K562 (cell line): ENCODE data around the gene TUBGCP6.

ENCODE experiments used
- CBX2 ChIP-seq: fragments of 200-600 bp; sonication (generic); IDR thresholded peaks from one replicate; pipeline ENCODE4 v1.6.1; 2012; ENCODE audit warnings: mild to moderate bottlenecking, low read length, inconsistent platforms; ENCODE audit not compliant: insufficient read depth, poor library complexity, severe bottlenecking
- FOXK2 ChIP-seq, 2 experiments: fragments of 450-650 bp; IDR thresholded peaks in 1 of 2; conservative IDR thresholded peaks in 1 of 2; 2 replicates each; pipeline ENCODE4 v1.6.1; 2016; ENCODE audit warnings: low read depth in 2 of 2, mild to moderate bottlenecking in 1 of 2
- HDAC2 ChIP-seq: fragments of 450-650 bp; IDR thresholded peaks from 2 replicates; pipeline ENCODE4 v1.6.1; 2016; ENCODE audit warnings: mild to moderate bottlenecking
- JUN ChIP-seq, 2 experiments: sonication (generic) in 1 of 2; formaldehyde crosslinking in 1 of 2; IDR thresholded peaks; 2 replicates each; pipeline versions ENCODE4 v1.6.1 to v1.8.0; 2012 to 2022; ENCODE audit warnings: borderline replicate concordance in 2 of 2, mild to moderate bottlenecking in 2 of 2, improper control_type of control experiment in 1 of 2, low read depth in 1 of 2, low read length in 1 of 2, missing genetic modification reagents in 1 of 2
- JUNB ChIP-seq: fragments of 450-650 bp; formaldehyde crosslinking; conservative IDR thresholded peaks from 2 replicates; pipeline ENCODE4 v1.4.0; 2020; ENCODE audit warnings: mild to moderate bottlenecking
- JUND ChIP-seq, 2 experiments: IDR thresholded peaks; 2 replicates in 1 of 2; 3 replicates in 1 of 2; pipeline ENCODE4 v1.6.1; 2011; ENCODE audit warnings: borderline replicate concordance in 2 of 2, low read depth in 2 of 2, low read length in 2 of 2, improper control_type of control experiment in 1 of 2, missing biosample characterization in 1 of 2, missing genetic modification characterization in 1 of 2, missing genetic modification reagents in 1 of 2
- LARP7 ChIP-seq: fragments of 450-650 bp; IDR thresholded peaks from 2 replicates; pipeline ENCODE4 v1.6.1; 2016
- MAZ ChIP-seq, 2 experiments: fragments of 450-650 bp in 1 of 2; sonication (generic) in 1 of 2; formaldehyde crosslinking; IDR thresholded peaks in 1 of 2; conservative IDR thresholded peaks in 1 of 2; 2 replicates each; pipeline versions ENCODE4 v1.4.0 to v1.5.0; 2020; ENCODE audit warnings: mild to moderate bottlenecking in 1 of 2, missing genetic modification reagents in 1 of 2
- NFXL1 ChIP-seq: fragments of 450-650 bp; formaldehyde crosslinking; IDR thresholded peaks from 2 replicates; pipeline ENCODE4 v1.4.0; 2021; ENCODE audit warnings: mild to moderate bottlenecking
- NR2C2 ChIP-seq, 2 experiments: fragments of 200-800 bp in 1 of 2; sonication (Bioruptor generic) in 1 of 2; sonication (generic) in 1 of 2; formaldehyde crosslinking in 1 of 2; IDR thresholded peaks; 2 replicates each; pipeline versions ENCODE4 v1.6.1 to v1.8.0; 2016 to 2022; ENCODE audit warnings: mild to moderate bottlenecking in 1 of 2, missing compliant biosample characterization in 1 of 2, missing genetic modification characterization in 1 of 2, missing genetic modification reagents in 1 of 2
- PHF20 ChIP-seq: fragments of 450-650 bp; IDR thresholded peaks from 2 replicates; pipeline ENCODE4 v1.6.1; 2018; ENCODE audit not compliant: partially characterized antibody
- SMAD1 ChIP-seq: fragments of 150-350 bp; IDR thresholded peaks from 2 replicates; pipeline ENCODE4 v1.6.1; 2014; ENCODE audit warnings: low read length, low read depth; ENCODE audit not compliant: partially characterized antibody
- TF ChIP-seq, protein P1 (sequence below), 3 experiments: IDR thresholded peaks in 2 of 3; conservative IDR thresholded peaks in 1 of 3; 2 replicates each; pipeline ENCODE4 v1.5.1; 2011 to 2012; ENCODE audit warnings: low read length in 3 of 3, mild to moderate bottlenecking in 3 of 3, control low read depth in 2 of 3, improper control_type of control experiment in 1 of 3, inconsistent platforms in 1 of 3, low read depth in 1 of 3, mixed read lengths in 1 of 3, moderate library complexity in 1 of 3; ENCODE audit not compliant: insufficient read depth in 2 of 3

DNA sequence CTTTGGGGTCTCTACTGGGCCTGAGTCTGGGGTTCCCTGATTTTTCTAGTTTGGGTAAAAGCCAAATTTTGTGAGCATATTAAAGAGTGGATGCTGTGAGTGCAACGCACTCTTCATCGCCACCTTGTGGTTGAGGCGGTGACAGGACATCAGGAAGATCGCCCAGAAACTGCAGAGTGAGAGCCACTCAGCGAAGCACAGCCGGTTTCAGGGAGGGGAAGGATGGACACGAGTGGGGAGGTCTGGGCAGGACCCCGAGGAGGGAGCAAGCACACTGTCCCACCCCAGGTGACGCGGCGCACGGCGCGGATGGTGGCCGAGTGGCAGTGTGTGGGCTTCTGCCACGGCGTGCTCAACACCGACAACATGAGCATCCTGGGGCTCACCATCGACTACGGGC is 34.9 kb downstream of the TUBGCP6 start:
- TF ChIP-seq, protein P1, sequence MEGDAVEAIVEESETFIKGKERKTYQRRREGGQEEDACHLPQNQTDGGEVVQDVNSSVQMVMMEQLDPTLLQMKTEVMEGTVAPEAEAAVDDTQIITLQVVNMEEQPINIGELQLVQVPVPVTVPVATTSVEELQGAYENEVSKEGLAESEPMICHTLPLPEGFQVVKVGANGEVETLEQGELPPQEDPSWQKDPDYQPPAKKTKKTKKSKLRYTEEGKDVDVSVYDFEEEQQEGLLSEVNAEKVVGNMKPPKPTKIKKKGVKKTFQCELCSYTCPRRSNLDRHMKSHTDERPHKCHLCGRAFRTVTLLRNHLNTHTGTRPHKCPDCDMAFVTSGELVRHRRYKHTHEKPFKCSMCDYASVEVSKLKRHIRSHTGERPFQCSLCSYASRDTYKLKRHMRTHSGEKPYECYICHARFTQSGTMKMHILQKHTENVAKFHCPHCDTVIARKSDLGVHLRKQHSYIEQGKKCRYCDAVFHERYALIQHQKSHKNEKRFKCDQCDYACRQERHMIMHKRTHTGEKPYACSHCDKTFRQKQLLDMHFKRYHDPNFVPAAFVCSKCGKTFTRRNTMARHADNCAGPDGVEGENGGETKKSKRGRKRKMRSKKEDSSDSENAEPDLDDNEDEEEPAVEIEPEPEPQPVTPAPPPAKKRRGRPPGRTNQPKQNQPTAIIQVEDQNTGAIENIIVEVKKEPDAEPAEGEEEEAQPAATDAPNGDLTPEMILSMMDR (IDR thresholded peaks at IDR 0.05 in 2 of 3, conservative IDR thresholded peaks at IDR 0.05 in 1 of 3; ENCODE audit: insufficient read depth in 2 of 3, low read depth in 1 of 3, low read length in 3 of 3) = peak; percentile 70 to 79 (median 74)
- TF ChIP-seq JUND (IDR thresholded peaks at IDR 0.05; ENCODE audit: borderline replicate concordance, low read depth, low read length) (no peak), JUND (tag; IDR thresholded peaks at IDR 0.05; ENCODE audit: borderline replicate concordance, low read depth, low read length) (no peak), CBX2 (no peak), JUNB (CRISPR knock-in tag) (no peak), LARP7 (no peak), JUN (IDR thresholded peaks at IDR 0.05; ENCODE audit: borderline replicate concordance, low read depth, low read length) (no peak), JUN (CRISPR knock-in tag; IDR thresholded peaks at IDR 0.05; ENCODE audit: borderline replicate concordance) (no peak), MAZ (CRISPR knock-in tag; conservative IDR thresholded peaks at IDR 0.05 in 1 of 2, IDR thresholded peaks at IDR 0.05 in 1 of 2) (no peak), NFXL1 (CRISPR knock-in tag) (no peak), SMAD1 (no peak), FOXK2 (conservative IDR thresholded peaks at IDR 0.05 in 1 of 2, IDR thresholded peaks at IDR 0.05 in 1 of 2; ENCODE audit: low read depth in 2 of 2) (no peak), NR2C2 (CRISPR knock-in tag; IDR thresholded peaks at IDR 0.05) (no peak), NR2C2 (tag; IDR thresholded peaks at IDR 0.05) (no peak), HDAC2 (no peak), PHF20 (no peak)
